ENCODE results near the gene DEFB131B. TPM values are rescaled to one million over a fixed set of nuclear protein-coding genes. Genes with fewer than 3 reads are reported as not detected.
"Not testable (repeated sequence)": the region's sequence is repeated elsewhere in the genome, so short reads cannot be mapped to it uniquely, and the experiment has no call there.

The DEFB131B gene
- 1 to 10 TPM in 3 of 4 donors, not detected in 1; 1.0 to 1.8 (median 1.1) TPM for polyA plus RNA-seq (ENCODE audit: insufficient read length in 4 of 4)

GRCh38 chr11:71878059-71878458, at the start of gene DEFB131B:
Gene DEFB131B, plus strand, starts transcription at chr11:71878453. Its CDS starts 0 bp downstream, at chr11:71878453.
- DNase-seq (ENCODE audit: low read depth in 4 of 4, low spot score in 3 of 4), result not testable (repeated sequence)

DNA sequence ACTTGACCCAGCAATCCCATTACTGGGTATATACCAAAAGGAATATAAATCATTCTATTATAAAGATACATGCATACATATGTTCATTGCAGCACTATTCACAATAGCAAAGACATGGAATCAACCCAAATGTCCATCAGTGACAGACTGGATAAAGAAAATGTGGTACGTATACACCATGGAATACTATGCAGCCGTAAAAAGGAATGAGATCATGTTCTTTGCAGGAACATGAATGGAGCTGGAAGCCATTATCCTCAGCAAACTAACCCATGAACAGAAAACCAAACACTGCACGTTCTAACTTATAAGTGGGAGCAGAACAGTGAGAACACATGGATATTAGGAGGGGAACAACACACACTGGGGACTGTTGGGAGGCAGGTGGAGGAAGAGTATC, 49.0 kb upstream of the DEFB131B start:
- DNase-seq (ENCODE audit: low read depth in 4 of 4, low spot score in 3 of 4), result not testable (repeated sequence)

GRCh38 chr11:71829686-71830085, 48.6 kb upstream of the DEFB131B start:
- not testable (repeated sequence) for DNase-seq (ENCODE audit: low read depth in 4 of 4, low spot score in 3 of 4)

DNA sequence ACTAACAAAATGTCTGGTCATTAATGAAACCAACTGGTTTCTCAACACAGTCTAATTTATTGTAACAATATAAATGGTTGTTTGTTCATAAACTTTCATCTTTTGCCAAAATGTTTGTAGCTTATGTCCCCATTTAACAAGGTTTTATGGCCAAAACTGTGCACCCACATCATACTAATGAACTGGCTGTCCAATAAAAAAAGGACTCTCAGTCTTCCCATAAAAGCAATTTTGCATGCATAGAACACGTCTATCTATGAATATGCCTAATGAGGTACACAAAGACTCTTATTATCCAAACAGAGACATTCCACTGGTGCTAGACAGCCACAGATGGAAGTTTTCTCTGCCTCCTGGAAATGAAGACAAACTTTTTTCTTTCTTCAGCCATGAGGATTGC, 45.4 kb upstream of the DEFB131B start, which contains the start of gene DEFB108B:
Gene DEFB108B (plus strand): TSS at position 390 of the 400 bp plus-strand sequence. CDS start 0 bp downstream, at position 390.
- not testable (repeated sequence) for DNase-seq (ENCODE audit: low read depth in 4 of 4, low spot score in 3 of 4)

- not testable (repeated sequence) for DNase-seq (ENCODE audit: low read depth in 4 of 4, low spot score in 3 of 4)
Measured at GRCh38 chr11:71842720-71843119, 35.5 kb upstream of the DEFB131B start.

DNA sequence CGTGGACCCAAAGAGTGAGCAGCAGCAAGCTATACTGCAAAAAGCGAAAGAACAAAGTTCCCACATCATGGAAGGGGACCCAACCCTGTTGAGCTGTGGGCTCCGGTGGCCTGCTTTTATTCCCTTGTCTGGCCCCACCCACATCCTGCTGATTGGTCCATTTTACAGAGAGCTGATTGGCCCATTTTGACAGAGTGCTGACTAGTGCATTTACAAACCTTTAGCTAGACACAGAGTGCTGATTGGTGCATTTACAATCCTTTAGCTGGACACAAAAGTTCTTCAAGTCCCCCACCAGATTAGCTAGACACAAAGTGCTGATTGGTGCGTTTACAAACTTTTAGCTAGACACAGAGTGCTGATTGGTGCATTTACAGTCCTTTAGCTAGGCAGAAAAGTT, 34.9 kb upstream of the DEFB131B start:
- not testable (repeated sequence) for DNase-seq (ENCODE audit: low read depth in 4 of 4, low spot score in 3 of 4)

DNA sequence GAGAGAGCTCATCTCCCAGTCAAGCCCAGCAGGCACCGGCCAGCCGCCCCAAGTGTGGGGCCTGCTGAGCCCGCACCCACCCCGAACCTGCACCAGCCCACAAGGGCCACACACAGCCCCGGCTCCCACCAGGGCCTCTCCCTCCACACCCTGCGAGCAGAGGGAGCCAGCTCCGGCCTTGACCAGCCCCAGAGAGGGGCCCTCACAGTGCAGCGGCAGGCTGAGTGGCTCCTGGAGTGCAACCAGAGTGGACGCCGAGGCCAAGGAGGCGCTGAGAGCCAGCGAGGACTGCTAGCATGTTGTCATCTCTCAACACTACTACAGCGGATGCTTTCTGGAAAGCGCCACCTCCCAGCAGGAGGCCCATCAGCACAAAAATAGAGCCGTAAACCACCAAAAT, 34.4 kb upstream of the DEFB131B start:
- no peak for DNase-seq (ENCODE audit: low read depth in 4 of 4, low spot score in 3 of 4)

GRCh38 chr11:71853895-71854294, 24.4 kb upstream of the DEFB131B start:
- not testable (repeated sequence) for DNase-seq (ENCODE audit: low read depth in 4 of 4, low spot score in 3 of 4)

GRCh38 chr11:71855880-71856279, 22.4 kb upstream of the DEFB131B start:
- DNase-seq (ENCODE audit: low read depth in 4 of 4, low spot score in 3 of 4), result not testable (repeated sequence)

DNA sequence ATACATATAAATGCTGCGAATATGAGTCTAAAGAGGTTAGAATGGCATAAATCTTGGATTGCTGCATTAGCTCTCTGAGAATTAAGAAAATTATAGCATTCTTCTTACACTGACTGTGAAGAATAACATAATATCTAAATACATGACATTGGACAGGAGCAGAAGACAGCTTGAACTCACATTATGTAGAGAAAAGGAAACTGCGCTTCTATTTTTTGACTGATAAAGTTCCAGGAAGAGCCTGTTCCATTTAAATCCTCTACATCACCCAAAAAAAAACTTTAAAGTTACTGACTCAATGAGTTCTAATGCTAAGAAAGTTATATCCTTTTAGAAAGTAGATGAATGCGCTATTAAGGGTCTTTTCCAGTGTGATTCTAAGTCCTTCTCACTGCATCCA, 17.4 kb upstream of the DEFB131B start:
- DNase-seq (ENCODE audit: low read depth in 4 of 4, low spot score in 3 of 4), result not testable (repeated sequence)

- peak; percentile 10 to 36 (median 16) for DNase-seq (ENCODE audit: low read depth in 4 of 4, low spot score in 3 of 4)
Measured at GRCh38 chr11:71863978-71864627, 14.2 kb upstream of the DEFB131B start.

- DNase-seq (ENCODE audit: low read depth in 4 of 4, low spot score in 3 of 4), result not testable (repeated sequence)
Measured at GRCh38 chr11:71867209-71867608, 11.0 kb upstream of the DEFB131B start.

GRCh38 chr11:71869931-71870330, 8.3 kb upstream of the DEFB131B start:
- not testable (repeated sequence) for DNase-seq (ENCODE audit: low read depth in 4 of 4, low spot score in 3 of 4)

GRCh38 chr11:71870661-71871060, 7.6 kb upstream of the DEFB131B start:
- DNase-seq (ENCODE audit: low read depth in 4 of 4, low spot score in 3 of 4), result not testable (repeated sequence)

DNA sequence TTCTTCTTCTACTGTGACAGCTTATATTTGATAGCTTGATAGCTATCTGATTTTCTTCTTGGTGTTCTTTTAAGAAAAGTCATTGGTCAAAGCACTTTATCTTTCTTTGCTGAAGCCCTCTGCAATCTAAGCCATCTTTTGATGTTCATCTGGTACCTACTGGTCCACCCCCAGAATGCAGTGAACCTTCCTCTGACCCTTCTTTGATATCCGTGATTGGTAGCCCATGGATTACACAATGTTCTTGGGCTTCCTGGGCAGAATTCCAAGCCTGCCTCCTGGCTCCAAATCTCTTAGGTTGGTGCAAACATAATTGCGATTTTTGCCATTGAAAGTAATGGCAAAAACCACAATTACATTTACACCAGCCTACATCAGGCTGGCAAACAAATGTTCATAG, 2.0 kb upstream of the DEFB131B start:
- DNase-seq (ENCODE audit: low read depth in 4 of 4, low spot score in 3 of 4), result not testable (repeated sequence)

DNA sequence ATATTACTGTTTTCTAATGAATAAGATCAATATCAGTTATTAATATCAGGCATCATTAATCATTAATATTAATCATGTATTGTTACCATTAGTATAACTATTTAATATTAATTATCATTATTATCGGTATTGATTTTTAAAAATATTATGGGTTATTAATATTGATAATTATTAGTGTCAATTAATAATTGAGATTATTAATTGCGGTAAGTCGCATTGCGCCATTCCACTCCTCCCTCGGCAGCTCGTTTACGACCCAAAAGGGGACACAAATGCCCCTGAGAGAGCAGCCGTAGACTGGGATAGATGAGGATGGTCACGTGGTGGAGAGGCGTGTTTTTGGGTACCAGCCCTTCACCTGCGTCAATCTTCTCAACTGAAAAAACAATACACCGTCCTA, 7.6 kb downstream of the DEFB131B start:
- not testable (repeated sequence) for DNase-seq (ENCODE audit: low read depth in 4 of 4, low spot score in 3 of 4)

DNA sequence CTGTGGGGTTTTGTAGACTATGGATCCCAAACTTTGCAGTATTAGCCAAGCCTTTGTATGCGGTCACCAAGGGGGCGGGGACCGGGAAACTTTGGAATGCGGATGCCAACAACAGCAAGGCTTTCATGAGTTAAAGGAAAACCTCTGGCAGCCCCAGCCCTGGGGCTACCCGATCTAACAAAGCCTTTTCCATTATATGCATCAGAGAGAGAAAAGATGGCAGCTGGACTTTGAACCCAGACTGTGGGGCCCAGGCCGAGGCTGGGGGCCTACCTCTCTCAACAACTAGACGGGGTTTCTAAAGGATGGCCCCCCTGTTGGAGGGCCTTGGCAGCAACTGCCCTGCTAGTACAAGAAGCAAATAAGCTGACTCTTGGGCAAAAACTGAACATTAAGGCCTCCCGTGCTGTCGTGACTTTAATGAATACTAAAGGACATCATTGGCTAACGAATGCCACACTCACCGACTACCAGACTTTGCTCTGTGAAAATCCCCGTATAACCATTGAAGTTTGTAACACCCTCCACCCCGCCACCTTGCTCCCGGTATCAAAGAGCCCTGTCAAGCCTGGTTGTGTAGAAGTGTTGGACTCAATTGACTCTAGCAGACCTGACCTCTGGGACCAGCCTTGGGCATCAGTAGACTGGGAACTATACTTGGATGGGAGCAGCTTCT, 10.2 kb downstream of the DEFB131B start:
- DNase-seq (ENCODE audit: low read depth in 4 of 4, low spot score in 3 of 4), result not testable (repeated sequence)

DNA sequence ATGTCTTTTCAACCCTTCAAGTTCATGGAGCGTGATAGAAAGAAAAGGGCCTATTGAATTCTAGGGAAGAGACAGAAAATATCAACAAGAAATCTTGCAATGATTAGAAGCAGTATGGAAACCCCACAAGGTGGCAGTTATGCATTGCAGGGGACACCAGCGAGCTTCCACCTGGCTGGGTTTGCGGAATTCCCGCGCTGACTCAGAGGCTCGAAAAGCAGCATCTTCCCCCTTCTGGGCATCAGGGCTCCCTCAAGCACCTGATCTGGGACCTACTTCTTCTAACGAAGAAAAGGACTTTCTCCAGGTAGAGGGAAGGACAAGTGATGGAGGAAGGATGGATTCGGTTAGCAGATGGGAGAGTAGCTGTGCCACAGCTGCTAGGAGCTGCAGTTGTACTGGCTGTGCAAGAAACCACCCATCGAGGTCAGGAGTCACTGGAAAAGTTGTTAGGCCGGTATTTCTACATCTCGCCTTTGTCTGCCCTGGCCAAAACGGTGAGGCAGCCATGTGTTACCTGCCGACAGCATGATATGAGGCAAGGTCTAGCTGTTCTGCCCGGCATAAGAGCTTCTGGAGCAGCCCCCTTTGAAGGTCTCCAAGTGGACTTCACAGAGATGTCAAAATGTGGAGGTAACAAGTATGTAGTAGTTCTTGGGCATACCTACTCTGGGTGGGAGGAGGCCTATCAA, 11.1 kb downstream of the DEFB131B start:
- DNase-seq (ENCODE audit: low read depth in 4 of 4, low spot score in 3 of 4), result peak in 1 of 4 donors; percentile 1

- no peak for DNase-seq (ENCODE audit: low read depth in 4 of 4, low spot score in 3 of 4)
Measured at GRCh38 chr11:71895961-71896360, 17.7 kb downstream of the DEFB131B start.

GRCh38 chr11:71901137-71901536, 22.9 kb downstream of the DEFB131B start:
- DNase-seq (ENCODE audit: low read depth in 4 of 4, low spot score in 3 of 4), result not testable (repeated sequence)

GRCh38 chr11:71908218-71908617, 30.0 kb downstream of the DEFB131B start:
- no peak for DNase-seq (ENCODE audit: low read depth in 4 of 4, low spot score in 3 of 4)

All from right renal pelvis (tissue), 4 donors.